Hepatocyte (in vitro differentiated cells): ENCODE measurements around the gene PIBF1.

Source experiments
- CTCF ChIP-seq: fragments of 200-600 bp; sonication (generic); IDR thresholded peaks from 2 replicates; pipeline ENCODE4 v1.5.1; 2016; ENCODE audit warnings: antibody characterized with exemption, mild to moderate bottlenecking; ENCODE audit not compliant: poor library complexity
- EZH2phosphoT487 ChIP-seq: fragments of 200-600 bp; sonication (generic); IDR thresholded peaks from one replicate; pipeline ENCODE4 v1.6.1; 2018; ENCODE audit warnings: antibody characterized with exemption, mild to moderate bottlenecking, low read depth, moderate library complexity; ENCODE audit not compliant: unreplicated experiment, severe bottlenecking

GRCh38 chr13:72751220-72751619, 30.7 kb upstream of the PIBF1 start:
- TF ChIP-seq EZH2phosphoT487 (no peak), CTCF (no peak)
